ENCODE data around the gene SIRPB1.
"Not testable (repeated sequence)": the region's sequence is repeated elsewhere in the genome, so short reads cannot be mapped to it uniquely, and the experiment has no call there.

Gene SIRPB1

DNA sequence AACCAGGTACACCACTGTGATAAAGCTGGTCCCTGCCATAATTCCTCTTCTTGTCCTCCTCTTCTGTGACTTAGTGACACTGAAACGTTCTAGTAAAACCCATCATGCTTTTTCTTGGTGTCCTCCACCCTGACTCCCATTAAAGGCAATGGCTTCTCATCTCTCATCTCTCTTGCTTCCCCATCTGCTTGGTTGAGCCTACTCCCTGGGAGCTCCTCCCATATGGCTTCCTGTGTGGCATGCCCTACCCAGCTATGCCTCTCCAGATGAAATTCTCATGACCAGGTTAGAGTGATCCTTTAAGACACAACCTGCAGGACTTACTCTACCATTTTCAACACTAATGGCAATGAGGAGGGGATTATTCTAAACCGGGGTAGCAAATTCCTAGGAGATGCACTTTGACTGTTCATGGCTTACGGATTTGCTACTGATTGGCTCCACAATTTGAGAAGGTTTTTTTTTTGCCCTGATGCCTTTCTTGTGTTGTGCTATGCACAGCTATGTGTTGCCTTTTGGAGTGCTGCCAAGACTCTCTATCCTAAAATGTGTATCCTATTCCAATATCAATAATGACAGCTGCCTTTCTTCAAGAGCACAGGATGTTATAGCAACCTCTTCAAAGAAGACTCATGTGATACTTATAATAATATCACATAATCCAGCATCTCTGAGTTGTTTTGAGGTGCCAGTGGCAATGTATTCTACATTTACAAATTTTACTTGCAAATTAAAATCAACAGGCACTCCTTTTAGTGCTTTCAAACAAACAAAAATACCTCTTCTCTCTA lies 31.7 kb upstream of the SIRPB1 start:
- H3K36me3 Mint-ChIP-seq (ENCODE audit: low read depth), result peaks cover 56% of the 10 kb centered on the region
- peaks cover 18% of the 10 kb centered on the region for H3K9me3 Mint-ChIP-seq
- peak overlapping the region; percentile 63 for H3K4me3 Mint-ChIP-seq
- H3K27me3 Mint-ChIP-seq (ENCODE audit: low read depth), result no peaks in the 10 kb centered on the region
- H3K27ac Mint-ChIP-seq, result peak overlapping the region; percentile 79
- peaks cover 64% of the 10 kb centered on the region for H3K4me1 Mint-ChIP-seq (ENCODE audit: low read depth)

DNA sequence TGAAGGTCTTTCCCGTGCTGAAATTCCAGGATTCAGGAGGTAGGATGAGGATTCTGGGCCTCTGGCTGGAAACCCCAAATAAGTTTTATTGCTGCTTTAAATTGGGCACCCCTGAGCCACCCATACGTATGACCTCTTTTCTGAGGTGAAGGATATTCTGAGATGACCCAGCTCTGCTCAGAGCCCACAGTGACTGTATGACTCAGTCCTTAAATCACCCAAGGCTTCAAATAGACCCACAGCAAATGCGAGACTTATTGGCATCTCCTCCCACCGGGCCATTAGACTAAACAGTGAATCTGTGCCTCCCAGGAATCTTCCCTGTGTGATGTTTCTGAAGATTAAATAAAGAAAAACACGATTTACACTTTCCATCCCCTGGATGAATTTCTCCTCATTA lies 28.3 kb upstream of the SIRPB1 start:
- Mint-ChIP-seq H3K4me3 (no peak overlapping the region), H3K27me3 (ENCODE audit: low read depth) (no peaks in the 10 kb centered on the region), H3K4me1 (ENCODE audit: low read depth) (peaks cover 41% of the 10 kb centered on the region), H3K27ac (peak overlapping the region; percentile 11), H3K9me3 (peaks cover 4% of the 10 kb centered on the region), H3K36me3 (ENCODE audit: low read depth) (peaks cover 49% of the 10 kb centered on the region)

GRCh38 chr20:1646975-1647431 lies 27.2 kb upstream of the SIRPB1 start:
- no peaks in the 10 kb centered on the region for H3K9me3 Mint-ChIP-seq
- H3K4me1 Mint-ChIP-seq (ENCODE audit: low read depth), result peaks cover 33% of the 10 kb centered on the region
- no peaks in the 10 kb centered on the region for H3K27me3 Mint-ChIP-seq (ENCODE audit: low read depth)
- H3K36me3 Mint-ChIP-seq (ENCODE audit: low read depth), result peaks cover 44% of the 10 kb centered on the region
- peak overlapping the region; percentile 16 for H3K4me3 Mint-ChIP-seq
- H3K27ac Mint-ChIP-seq, result peak overlapping the region; percentile 65

- Mint-ChIP-seq H3K27me3 (ENCODE audit: low read depth) (no peaks in the 10 kb centered on the region), H3K9me3 (no peaks in the 10 kb centered on the region), H3K36me3 (ENCODE audit: low read depth) (peaks cover 45% of the 10 kb centered on the region), H3K4me3 (no peak overlapping the region), H3K4me1 (ENCODE audit: low read depth) (peaks cover 26% of the 10 kb centered on the region), H3K27ac (no peak overlapping the region)
These were observed 24.5 kb upstream of the SIRPB1 start for GRCh38 chr20:1644101-1644962.

GRCh38 chr20:1638643-1639042 lies 18.8 kb upstream of the SIRPB1 start:
- not testable (repeated sequence) for H3K27ac Mint-ChIP-seq; H3K4me3 Mint-ChIP-seq; H3K27me3 Mint-ChIP-seq (ENCODE audit: low read depth); H3K9me3 Mint-ChIP-seq
- Mint-ChIP-seq H3K4me1 (ENCODE audit: low read depth) (peaks cover 16% of the 10 kb centered on the region), H3K36me3 (ENCODE audit: low read depth) (peaks cover 28% of the 10 kb centered on the region)

GRCh38 chr20:1637755-1638154 lies 17.9 kb upstream of the SIRPB1 start:
- Mint-ChIP-seq H3K36me3 (ENCODE audit: low read depth) (peaks cover 32% of the 10 kb centered on the region), H3K4me3 (no peak overlapping the region), H3K9me3 (no peaks in the 10 kb centered on the region), H3K4me1 (ENCODE audit: low read depth) (peaks cover 21% of the 10 kb centered on the region), H3K27ac (no peak overlapping the region), H3K27me3 (ENCODE audit: low read depth) (no peaks in the 10 kb centered on the region)

DNA sequence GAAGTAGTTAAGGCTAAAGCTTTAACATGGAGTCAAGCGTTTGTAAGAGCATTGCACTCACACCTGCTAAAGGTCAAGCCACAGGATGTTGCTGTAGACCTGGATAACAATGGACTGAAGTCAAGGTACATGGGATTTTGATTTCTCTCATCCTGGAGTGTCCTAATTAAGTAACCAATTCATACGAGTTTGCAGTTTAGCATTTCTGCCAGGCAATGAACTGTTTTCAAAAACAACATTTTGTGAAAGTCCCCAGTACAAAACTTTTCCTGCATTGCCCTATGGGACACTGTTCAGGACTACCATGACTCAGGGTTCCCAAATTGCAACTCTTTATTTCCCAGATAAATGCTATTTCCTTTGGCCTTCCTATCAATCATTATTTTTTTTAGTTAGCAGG lies 17.4 kb upstream of the SIRPB1 start:
- Mint-ChIP-seq H3K4me1 (ENCODE audit: low read depth) (peaks cover 26% of the 10 kb centered on the region), H3K27ac (no peak overlapping the region), H3K27me3 (ENCODE audit: low read depth) (no peaks in the 10 kb centered on the region), H3K36me3 (ENCODE audit: low read depth) (peaks cover 37% of the 10 kb centered on the region), H3K9me3 (no peaks in the 10 kb centered on the region), H3K4me3 (no peak overlapping the region)

GRCh38 chr20:1636621-1637020 lies 16.8 kb upstream of the SIRPB1 start:
- H3K36me3 Mint-ChIP-seq (ENCODE audit: low read depth), result peaks cover 42% of the 10 kb centered on the region
- no peaks in the 10 kb centered on the region for H3K27me3 Mint-ChIP-seq (ENCODE audit: low read depth)
- peaks cover 32% of the 10 kb centered on the region for H3K4me1 Mint-ChIP-seq (ENCODE audit: low read depth)
- no peak overlapping the region for H3K4me3 Mint-ChIP-seq
- no peak overlapping the region for H3K27ac Mint-ChIP-seq
- no peaks in the 10 kb centered on the region for H3K9me3 Mint-ChIP-seq

DNA sequence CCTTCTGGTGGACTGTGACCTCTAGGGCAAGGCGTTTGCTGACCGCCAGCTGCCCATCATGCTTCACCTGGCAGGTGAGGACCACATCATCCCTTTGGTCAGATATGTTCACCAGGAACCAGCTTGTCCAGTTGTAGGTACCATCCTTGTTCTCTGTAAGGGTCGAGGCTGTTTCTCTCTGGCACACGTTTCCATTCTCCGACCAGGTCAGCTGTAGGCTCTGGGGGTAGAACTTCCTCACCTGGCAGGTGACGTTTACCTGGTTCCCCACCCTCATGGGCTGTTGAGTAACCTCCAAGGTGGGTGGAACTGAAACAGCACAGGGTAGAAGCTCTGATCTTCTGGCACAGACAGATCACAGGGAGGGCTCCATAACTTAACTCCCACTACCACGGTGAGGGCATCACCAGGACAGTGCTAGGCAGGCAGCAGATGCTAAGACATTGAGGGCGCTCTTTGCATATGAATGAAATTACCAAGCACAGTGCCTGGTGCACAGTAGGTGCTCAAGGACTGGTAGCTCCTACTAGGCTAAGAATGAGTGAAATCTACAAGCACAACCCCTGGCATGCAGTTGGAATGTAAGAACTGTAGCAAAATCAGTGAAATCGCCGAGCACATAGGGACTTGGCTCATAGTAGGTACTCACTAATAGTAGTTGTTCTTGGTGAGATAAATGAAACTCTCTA lies 15.6 kb upstream of the SIRPB1 start:
- H3K4me1 Mint-ChIP-seq (ENCODE audit: low read depth), result peaks cover 32% of the 10 kb centered on the region
- no peaks in the 10 kb centered on the region for H3K27me3 Mint-ChIP-seq (ENCODE audit: low read depth)
- peaks cover 50% of the 10 kb centered on the region for H3K36me3 Mint-ChIP-seq (ENCODE audit: low read depth)
- H3K9me3 Mint-ChIP-seq, result no peaks in the 10 kb centered on the region
- H3K4me3 Mint-ChIP-seq, result no peak overlapping the region
- H3K27ac Mint-ChIP-seq, result no peak overlapping the region

DNA sequence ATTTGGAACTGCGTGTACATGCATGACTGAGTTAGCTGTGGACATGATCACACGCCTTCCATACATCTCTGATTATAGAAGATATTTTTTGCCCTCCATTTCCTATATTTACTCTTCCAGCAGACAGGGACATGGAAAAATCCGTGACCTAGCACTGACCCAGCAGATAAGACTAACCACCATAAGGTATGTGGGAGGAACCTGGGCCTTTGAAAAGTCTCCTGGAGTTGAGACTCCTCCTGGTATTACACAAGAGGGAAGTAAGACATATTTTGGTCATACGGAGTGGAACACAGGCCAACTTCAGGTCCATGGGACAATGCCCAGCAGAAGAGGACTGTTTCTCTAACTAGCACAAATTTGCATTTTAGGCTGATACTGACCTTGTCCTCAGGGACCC lies 13.7 kb upstream of the SIRPB1 start:
- Mint-ChIP-seq H3K36me3 (ENCODE audit: low read depth) (peaks cover 51% of the 10 kb centered on the region), H3K4me3 (no peak overlapping the region), H3K9me3 (no peaks in the 10 kb centered on the region), H3K27me3 (ENCODE audit: low read depth) (no peaks in the 10 kb centered on the region), H3K27ac (no peak overlapping the region), H3K4me1 (ENCODE audit: low read depth) (peaks cover 28% of the 10 kb centered on the region)

DNA sequence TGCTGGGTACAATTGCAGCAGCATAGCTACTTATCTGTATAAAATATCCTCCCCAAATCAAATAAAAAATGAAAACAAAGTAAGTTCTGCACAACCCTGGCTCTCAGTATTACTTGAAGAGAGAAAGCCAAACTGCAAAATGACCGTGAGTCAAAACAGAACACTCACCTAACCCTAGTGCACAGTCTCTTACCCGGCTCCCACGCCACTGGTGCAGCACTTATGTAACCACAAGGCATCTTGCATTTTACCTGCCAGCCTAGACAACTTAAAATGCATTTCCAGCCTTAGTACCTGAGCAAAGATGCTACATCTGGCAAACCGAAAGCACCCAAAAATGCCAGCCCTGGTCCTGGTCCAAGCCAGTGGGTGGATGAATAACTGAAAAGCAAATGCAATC lies 12.4 kb upstream of the SIRPB1 start:
- Mint-ChIP-seq H3K27me3 (ENCODE audit: low read depth) (no peaks in the 10 kb centered on the region), H3K4me1 (ENCODE audit: low read depth) (peaks cover 31% of the 10 kb centered on the region), H3K36me3 (ENCODE audit: low read depth) (peaks cover 60% of the 10 kb centered on the region), H3K4me3 (peak overlapping the region; percentile 0), H3K27ac (peak overlapping the region; percentile 8), H3K9me3 (no peaks in the 10 kb centered on the region)

DNA sequence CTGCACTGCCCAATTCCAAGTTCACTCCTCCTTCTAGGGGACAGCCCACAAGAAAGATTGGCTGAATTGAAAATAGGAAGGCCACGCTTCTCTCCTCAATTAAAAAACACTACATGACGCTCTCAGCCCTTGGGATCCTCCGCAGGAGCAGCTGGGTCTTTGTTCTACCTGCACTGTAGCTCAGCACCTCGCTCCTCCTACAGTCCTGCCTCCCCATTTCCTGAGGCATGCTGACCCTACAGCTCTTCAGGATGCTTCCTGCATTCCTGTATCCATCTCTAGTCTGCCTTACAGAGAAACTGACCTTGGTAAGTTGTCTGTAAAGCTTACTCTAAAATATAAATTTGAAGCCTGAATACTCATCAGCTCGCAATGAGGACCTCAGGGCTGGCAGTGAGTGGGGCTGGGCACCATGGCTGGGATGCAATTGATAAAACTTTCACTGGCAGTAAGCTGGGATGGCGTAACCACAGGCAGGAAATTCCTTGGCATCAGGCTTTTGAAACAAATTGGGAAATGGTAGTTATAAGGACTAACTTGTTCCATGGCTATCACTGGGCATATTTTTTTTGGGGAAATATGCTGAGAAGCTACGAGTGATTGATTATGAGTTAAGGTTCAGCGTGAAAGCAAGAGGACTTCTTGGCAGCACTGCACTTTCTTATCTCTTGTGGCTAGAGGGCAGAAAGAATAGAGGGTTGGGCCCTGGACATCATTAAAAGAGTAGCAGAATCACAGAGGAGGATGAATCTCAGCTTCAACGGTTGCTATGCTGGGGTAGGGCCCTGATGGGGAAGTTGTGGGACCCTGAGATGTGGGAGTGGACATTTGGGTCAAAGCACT lies 11.7 kb upstream of the SIRPB1 start:
- no peak overlapping the region for H3K4me3 Mint-ChIP-seq
- H3K27me3 Mint-ChIP-seq (ENCODE audit: low read depth), result no peaks in the 10 kb centered on the region
- H3K36me3 Mint-ChIP-seq (ENCODE audit: low read depth), result peaks cover 61% of the 10 kb centered on the region
- H3K9me3 Mint-ChIP-seq, result no peaks in the 10 kb centered on the region
- H3K4me1 Mint-ChIP-seq (ENCODE audit: low read depth), result peaks cover 34% of the 10 kb centered on the region
- peak overlapping the region; percentile 8 for H3K27ac Mint-ChIP-seq

DNA sequence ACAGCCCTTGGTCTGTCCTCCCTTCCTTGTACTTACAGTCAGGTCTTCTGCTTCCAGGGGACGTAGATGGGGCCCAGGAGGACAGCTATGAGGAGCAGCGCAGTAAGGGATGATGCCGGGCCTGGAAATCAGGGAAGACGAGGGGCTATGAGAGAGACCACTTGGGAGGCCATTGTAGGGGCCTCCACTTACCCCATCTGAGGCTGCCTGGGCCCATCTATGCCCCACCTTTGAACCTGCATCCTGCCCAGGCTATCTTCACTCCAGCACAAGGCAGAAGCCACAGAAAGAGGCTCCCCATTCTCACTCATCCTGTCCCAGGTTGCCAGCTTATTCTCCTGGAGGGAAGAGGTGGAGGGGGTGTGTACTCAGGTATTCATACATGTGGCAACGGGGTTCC lies 10.4 kb upstream of the SIRPB1 start:
- Mint-ChIP-seq H3K36me3 (ENCODE audit: low read depth) (peaks cover 56% of the 10 kb centered on the region), H3K27ac (no peak overlapping the region), H3K27me3 (ENCODE audit: low read depth) (no peaks in the 10 kb centered on the region), H3K9me3 (no peaks in the 10 kb centered on the region), H3K4me3 (no peak overlapping the region), H3K4me1 (ENCODE audit: low read depth) (peaks cover 39% of the 10 kb centered on the region)

GRCh38 chr20:1629321-1629720 lies 9.5 kb upstream of the SIRPB1 start:
- Mint-ChIP-seq H3K4me1 (ENCODE audit: low read depth) (peaks cover 47% of the 10 kb centered on the region), H3K27ac (no peak overlapping the region), H3K9me3 (no peaks in the 10 kb centered on the region), H3K27me3 (ENCODE audit: low read depth) (no peaks in the 10 kb centered on the region), H3K4me3 (no peak overlapping the region), H3K36me3 (ENCODE audit: low read depth) (peaks cover 56% of the 10 kb centered on the region)

Measured in T-helper 1 cell treated with Interleukin-12 subunit alpha and Interleukin-12 subunit beta and Interleukin-4 antibody, amounts not matched to agents 30 μg/mL and 1 μg/mL, for 36 hours (primary cell).